ENCODE measurements around the gene TMEM106B. TPM values are rescaled to one million over a fixed set of nuclear protein-coding genes. Genes with fewer than 3 reads are reported as not detected.
A peak's percentile ranks its signal among the peaks of the same experiment; 100 is the strongest.
"Not testable (repeated sequence)": the region's sequence is repeated elsewhere in the genome, so short reads cannot be mapped to it uniquely, and the experiment has no call there.

Gene TMEM106B
- 48.9 TPM for total RNA-seq
- long read RNA-seq, full-length matches to known transcripts = 44 of 65 reads
- long read RNA-seq, partial matches to known transcripts = 5 of 65 reads
- long read RNA-seq, other reads (novel, unspliced or antisense) = 16 of 65 reads

DNA sequence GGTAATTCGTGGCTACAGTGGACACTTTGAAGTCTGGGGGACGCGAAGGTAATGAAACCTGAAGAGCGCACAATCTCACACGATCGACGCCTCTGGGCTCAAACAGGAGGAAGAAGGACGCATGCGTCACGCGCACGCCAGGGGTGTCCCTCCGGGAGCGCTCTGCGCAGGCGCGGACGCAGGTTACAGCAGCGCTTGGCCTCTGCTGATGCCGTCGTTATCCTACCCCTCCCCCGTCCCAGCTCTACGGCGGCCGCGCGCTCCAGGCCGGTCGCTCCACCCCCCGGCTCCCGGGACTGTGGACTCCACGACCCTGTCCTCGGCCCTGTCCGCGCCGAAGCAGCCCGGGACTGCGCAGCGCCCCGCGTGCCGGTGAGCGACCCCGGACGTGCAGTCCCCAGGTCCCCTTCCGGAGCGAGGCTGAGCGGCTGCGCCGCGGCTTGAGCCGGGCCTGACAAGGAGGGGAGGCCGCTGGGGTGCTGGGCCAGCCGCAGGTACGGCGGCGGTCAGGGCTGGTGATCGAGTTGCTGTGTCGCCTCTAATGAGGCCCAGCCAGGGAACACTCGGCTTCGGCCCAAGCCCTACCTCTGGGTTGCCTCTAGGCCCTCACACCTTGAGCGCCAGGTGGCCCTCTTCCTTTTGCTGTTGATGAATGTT is at the start of gene TMEM106B:
TMEM106B (plus strand) TSS at position 241 of the 657 bp plus-strand sequence. CDS start 3,517 bp downstream, outside the sequence.
- intact Hi-C loops (cut with micrococcal nuclease) = no loop called here
- DNase-seq (peak; percentile 99), ATAC-seq (peak; percentile 99)

DNA sequence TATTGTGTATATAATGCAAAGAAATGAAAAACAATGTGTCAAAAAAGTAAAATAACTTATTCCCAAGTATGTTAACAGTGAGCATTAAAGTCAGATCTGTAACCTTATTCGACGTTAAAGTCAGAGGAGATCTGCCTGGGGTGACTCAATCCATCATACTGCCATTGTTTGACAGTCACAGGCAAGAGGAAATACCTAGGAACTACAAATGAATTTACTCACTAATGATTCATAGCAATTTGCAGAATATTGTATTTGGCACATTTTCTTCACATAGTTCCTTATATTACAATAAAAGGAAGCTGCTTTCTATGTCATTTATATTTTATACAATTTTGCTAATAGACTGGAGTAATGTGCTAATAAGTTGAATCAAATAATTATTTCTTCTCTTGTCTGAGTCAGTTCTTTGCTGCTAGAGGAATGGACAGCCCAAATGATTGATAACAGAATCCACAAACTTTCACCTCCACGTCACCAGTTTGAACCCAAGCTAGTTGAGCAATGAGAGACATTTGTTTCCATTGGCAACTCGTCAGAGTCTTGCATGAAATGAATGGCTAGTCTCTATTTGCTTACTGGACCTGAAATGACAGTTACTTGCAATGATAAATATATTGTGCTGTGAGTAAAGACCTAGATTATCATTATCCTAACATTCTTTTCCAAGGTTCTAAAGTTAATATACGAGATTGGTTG is 48.5 kb upstream of the TMEM106B start:
- intact Hi-C loops (cut with micrococcal nuclease) = no loop called here
- ATAC-seq (no peak), DNase-seq (no peak)

DNA sequence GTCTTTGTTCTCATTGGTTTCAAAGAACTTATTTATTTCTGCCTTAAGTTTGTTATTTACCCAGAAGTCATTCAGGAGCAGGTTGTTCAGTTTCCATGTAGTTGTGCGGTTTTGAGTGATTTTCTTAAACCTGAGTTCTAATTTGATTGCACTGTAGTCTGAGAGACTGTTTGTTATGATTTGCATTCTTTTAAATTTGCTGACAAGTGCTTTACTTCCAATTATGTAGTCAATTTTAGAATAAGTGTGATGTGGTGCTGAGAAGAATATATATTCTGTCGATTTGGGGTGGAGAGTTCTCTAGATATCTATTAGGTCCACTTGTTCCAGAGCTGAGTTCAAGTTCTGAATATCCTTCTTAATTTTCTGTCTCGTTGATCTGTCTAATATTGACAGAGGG is 43.0 kb upstream of the TMEM106B start:
- DNase-seq; ATAC-seq; intact Hi-C loops (cut with micrococcal nuclease): not testable (repeated sequence)

DNA sequence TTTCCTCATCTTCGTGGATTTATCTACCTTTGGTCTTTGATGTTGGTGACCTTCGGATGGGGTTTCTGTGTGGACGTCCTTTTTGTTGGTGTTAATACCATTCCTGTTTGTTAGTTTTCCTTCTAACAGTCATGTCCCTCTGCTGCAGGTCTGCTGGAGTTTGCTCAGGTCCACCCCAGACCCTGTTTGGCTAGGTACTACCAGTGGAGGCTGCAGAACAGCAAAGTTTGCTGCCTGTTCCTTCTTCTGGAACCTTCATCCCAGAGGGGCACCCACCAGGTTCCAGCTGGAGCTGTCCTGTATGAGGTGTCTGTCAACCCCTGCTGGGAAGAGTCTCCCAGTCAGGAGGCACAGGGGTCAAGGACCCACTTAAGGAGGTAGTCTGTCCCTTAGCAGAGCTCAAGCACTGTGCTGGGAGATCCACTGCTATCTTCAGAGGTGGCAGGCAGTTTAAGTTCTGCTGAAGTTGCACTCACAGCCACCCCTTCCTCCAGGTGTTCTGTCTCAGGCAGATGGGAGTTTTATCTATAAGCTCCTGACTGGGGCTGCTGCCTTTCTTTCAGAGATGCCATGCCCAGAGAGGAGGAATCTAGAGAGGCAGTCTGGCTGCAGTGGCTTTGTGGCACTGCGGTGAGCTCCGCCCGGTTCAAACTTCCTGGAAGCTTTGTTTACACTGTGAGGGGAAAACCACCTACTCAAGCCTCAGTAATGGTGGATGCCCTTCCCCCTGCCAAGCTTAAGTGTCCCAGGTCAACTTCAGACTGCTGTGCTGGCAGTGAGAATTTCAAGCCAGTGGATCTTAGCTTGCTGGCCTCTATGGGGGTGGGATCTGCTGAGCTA is 40.9 kb upstream of the TMEM106B start:
- intact Hi-C loops (cut with micrococcal nuclease); DNase-seq; ATAC-seq: not testable (repeated sequence)

DNA sequence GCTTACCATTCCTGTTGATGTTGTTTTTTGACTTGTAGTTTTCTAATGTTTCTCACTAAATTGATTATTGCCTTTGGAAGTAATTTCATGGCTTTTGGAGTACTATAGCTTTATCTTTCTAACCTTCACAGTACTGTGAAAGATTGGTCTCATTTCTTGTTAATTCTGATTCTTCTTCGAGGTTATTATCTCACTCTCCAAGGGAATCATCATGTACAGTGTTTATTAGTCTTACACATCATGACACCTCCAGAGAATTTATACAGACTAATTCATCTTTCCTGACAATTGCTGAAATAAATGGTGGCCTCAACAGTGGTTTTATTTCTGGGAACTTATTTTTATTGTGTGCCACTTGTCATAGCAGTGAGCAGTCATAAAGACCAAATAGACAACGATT is 37.4 kb upstream of the TMEM106B start:
- DNase-seq = no peak
- intact Hi-C loops (cut with micrococcal nuclease) = no loop called here
- no peak for ATAC-seq

DNA sequence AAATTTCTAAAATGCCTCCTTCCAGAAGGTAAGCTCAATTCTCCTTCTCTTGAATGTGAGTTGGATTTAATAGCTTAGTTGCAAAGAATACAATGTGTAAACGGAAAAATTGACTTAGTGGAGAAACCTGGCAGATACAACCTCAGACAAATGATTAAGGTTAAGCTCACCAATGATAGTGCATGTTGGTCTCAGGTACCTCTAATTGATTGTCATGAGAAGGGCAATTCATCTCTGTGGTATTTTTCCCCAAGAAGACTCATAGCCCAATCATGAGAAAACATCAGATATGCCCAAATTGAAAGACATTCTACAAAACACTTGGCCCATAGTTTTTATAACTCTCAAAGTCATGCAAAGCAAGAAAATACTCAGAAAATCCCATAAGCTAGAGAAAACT is 36.2 kb upstream of the TMEM106B start:
- ATAC-seq (no peak), DNase-seq (no peak)
- intact Hi-C loops (cut with micrococcal nuclease) = no loop called here

DNA sequence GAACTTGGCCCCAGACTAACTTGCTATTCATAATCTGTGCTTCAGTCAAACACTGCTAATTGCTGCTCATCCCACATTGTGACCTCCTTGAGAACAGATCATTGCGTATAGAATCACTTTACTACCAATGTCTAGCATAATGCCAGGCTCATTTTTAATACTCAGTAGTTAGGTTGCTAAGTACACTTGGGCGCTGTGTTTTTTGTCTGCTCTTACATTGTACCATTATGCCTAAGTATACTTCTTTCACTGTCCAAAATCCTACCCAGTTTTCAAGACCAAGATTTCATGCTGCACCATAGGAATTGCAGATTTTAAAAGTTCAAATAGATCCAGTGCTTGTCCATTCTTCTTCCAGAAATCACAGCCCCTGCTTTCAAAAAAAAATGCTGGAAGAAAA is 32.8 kb upstream of the TMEM106B start:
- intact Hi-C loops (cut with micrococcal nuclease) = no loop called here

DNA sequence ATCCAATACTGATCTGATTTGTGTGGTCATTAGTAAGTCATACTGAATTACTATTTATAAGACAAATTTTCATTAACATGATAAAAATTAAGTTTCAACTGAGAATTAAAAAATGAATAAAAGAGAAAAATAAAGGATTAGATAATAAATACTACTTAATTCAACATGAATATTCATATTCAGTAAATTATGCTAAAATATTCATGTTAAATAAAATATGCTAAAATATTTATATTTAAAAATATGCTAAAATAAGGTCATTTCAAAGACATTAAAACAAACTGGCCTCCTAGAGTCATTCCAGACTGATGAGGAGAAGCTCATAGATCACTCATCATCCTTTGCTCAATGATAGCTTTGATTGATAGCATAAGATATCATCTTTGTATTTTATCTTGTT is 16.7 kb upstream of the TMEM106B start:
- intact Hi-C loops (cut with micrococcal nuclease) = no loop called here
- ATAC-seq (no peak), DNase-seq (no peak)

More for the DNA sequence above, 32.8 kb upstream of the TMEM106B start:
- no peak for ATAC-seq
- DNase-seq = no peak

DNA sequence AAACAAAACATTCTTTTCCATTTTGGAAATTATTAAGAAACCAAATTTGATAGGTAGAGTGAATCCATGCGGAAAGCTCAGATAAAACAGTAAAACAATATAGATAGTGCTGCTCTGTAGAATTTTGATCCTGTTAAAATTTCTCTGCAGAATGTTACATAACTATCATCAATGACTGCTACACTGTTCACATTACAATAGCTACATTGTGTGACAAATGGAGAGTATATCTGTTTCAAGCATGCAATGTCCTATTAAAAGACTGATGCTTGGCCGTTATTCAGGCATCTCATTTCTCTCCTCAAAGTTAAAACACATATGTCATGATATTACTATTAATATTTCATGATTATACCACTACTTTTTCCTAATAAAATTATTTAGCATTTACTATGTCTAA is 14.7 kb upstream of the TMEM106B start:
- no peak for DNase-seq
- intact Hi-C loops (cut with micrococcal nuclease) = no loop called here
- ATAC-seq = no peak

DNA sequence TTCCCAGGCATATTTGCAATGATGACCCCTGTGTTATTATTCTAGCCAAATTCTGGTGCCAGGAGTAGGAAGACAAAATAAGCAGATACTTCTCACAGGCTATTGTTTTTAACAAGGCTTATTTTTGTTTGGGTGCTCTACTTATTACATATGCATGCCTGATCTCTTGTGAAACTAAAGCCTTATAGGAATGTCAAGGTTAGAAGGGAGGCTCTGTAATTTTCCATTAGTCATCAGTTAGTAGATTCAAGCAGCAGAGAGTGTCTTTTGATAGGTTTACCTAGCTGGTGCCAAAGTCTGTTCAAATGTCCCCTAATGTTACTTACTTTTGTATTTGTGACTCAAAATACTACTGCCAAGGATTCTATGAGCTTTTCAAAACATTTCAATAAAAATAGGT is 11.7 kb upstream of the TMEM106B start:
- DNase-seq = no peak
- ATAC-seq = no peak
- intact Hi-C loops (cut with micrococcal nuclease) = no loop called here

DNA sequence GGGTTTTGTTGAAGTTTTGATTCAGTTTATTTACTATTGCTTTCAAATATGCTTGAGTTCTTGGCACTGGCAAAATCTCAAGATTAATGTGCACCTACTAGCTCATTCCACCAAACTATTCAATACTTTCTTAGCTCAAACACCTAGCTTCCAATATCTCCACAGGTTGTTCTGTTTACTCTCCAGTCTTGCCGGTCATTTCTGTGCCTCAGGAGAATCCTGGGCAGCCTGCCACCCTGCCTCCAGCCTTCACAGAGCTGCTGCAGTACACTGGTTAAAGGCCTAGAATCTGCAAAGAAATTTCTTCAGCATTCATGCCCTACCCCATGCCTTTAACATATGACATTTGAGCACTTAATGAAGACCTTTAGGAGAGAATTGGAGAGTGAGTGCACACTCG is 4.0 kb upstream of the TMEM106B start:
- intact Hi-C loops (cut with micrococcal nuclease) = no loop called here
- peak; percentile 26 for DNase-seq
- no peak for ATAC-seq

DNA sequence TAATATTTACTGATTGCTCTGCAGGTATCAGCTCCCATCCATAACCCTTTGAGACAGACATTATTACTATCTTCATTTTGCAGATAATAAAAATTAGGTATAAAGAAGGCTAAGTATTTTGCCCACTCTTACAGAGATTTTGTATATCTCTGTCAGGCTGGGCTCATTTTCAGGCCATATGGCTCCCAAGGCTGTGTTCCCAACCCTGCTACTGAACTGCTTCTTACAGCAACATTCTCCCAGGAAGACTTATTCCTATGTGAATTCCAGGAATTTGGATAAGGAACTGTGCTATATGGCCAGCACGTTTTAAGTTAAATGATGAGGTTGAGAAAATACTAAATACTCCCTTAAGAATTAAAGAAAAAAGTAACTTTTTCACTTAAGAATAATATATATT is 1.9 kb upstream of the TMEM106B start:
- no peak for ATAC-seq
- intact Hi-C loops (cut with micrococcal nuclease) = no loop called here
- DNase-seq = no peak

DNA sequence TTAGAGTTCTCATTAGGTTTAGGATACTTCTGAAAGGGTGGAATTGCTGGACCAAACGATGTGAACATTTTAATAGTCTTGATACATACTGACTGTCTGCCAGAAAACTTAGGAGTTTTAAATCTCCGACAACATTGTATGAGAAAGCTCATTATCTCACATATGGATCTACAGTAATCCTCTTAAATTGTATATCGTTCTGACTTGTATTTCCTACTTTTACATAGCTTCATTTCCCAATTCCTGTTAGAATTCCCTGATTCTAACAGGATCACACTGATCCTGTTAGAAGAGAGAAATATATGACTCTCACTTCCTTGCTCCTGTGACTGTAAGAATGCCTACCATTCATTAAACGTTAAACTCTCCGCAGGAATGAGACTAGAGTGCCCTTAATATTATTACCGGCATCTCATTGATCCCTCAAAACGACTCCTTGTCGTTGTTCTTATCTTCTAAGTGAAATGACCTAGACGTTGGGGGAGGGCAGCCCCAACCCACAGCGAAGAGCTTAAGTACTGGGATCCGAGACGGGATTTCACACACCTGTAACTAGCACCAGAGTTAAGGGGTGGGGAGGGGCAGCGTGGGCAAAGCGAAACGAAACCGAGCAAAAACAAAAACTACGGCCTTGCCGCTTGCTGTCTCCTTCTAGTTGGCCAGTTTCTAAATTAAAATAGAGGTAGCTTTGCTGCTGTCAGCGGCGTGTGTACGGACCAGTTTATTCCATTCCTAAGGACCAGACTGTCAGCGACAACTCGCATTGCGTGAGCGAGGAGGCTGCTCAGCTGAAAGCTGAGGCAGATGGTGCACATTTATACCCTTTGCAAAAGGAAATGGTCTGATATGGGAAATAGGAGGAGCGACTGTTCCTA is 678 bp upstream of the TMEM106B start:
- intact Hi-C loops (cut with micrococcal nuclease) = no loop called here
- ATAC-seq = peak; percentile 54

DNA sequence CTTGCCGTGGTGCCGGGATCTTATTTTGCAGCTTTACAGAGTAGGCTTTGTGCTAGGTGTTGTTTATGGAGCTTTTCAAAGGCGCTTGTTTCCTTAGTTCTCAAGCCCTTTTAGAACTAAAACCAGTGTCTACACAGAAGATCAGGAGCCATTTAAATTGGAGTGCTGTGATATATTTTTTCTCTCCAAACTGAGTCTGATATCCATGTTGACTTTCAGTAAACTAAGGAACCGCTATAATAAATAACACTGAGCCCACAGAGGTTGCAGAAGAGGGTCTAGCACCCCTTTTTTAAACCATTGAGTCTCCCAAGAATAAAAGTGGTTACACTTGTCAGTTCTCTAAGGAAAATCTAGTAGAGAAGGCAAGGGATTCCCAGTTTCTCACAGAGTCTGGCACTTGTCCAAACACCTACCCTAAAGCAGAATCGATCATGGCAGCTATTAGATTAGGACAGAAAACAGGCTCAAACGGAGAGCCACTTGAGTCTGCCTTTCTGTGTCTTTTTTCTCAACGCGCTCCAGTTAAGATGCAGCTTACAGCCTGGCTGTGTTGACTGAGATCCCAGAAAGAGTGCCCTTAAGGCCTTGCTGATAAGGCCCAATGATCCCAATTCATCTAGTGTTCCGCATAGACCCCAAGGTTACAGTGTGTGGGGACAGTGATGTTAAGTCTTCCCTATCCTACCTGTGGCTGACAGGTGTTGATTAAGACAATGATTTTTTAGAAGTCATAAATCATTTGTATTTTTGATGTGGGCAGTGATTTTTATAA is 804 bp downstream of the TMEM106B start:
- DNase-seq (no peak), ATAC-seq (no peak)
- intact Hi-C loops (cut with micrococcal nuclease) = no loop called here

More for the DNA sequence above, 678 bp upstream of the TMEM106B start:
- DNase-seq = no peak

DNA sequence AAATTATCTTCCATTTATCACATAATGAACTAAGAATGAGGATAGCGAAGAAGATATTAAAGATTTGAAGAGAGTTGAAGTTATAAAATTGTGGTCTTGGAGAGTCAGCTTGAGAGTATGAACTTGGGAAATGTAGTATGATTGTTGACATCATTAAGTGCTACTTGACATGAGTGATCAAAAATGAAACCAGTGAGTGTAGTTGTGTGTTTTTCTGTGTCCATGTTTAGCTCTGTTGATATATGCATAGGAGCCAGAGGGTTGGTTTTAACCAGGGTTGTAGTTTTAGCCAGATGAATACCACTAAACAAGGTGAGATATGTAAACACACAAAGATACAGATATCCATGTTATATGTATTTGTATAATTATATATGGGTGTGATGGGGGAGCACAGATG is 6.2 kb downstream of the TMEM106B start:
- DNase-seq (no peak), ATAC-seq (no peak)
- intact Hi-C loops (cut with micrococcal nuclease) = no loop called here

DNA sequence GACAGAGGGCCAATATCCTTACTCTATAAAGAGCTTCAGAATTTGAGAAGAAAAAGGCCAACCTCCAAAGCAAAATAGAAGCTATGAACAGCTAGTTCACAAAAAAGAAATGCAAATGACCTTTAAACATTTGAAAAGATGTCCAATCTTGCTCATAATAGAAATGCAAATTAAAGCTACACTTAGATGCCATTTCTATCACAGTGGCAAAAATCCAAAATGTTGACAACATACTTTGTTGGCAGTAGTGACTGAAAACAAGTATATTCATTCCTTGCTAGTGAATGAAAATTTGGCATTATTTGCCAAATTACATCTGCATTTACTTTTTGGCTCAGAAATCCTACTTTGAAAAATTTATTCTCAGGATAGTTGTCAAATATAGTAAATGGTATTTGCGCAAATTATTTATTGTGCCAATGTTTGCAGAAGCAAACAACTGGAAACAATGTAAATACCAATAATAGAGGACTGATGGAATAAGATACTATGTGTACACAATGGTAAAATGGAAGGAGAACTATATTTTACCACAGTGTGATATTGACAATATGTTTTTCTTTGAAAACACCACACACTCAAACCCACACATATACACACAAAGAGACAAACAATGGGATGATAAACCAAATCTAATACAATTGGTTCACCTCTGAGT is 9.4 kb downstream of the TMEM106B start:
- no peak for ATAC-seq
- intact Hi-C loops (cut with micrococcal nuclease) = no loop called here
- DNase-seq = no peak

DNA sequence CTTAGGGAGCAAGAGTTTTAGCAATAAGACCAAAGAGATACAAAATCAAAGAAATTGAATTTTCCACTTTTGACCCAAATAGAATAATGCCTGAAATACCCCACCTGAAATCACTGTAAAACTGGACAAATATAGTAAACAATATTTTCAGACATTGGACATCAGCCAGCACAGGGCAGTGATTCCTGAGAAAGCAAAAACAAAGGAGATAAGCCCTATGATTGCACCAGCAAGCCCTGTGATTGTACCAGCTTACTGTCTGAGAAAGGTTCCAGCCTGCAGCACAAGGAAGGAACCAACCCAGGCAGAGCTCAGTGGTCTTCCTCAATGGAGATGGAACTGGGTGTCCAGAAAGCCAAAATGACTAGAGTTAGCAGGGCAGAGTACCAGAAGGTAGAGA is 10.3 kb downstream of the TMEM106B start:
- intact Hi-C loops (cut with micrococcal nuclease) = no loop called here
- ATAC-seq (no peak), DNase-seq (no peak)
